HL-60 (cell line): ENCODE results near the gene NFU1.

Experiments
- CTCF ChIP-seq: IDR thresholded peaks from one replicate; pipeline ENCODE4 v1.5.1; 2011; ENCODE audit warnings: low read length, control low read depth, inconsistent platforms; ENCODE audit not compliant: insufficient read depth
- GABPA ChIP-seq: IDR thresholded peaks from 2 replicates; pipeline ENCODE4 v1.6.1; 2012; ENCODE audit warnings: low read depth
- POLR2AphosphoS5 ChIP-seq: IDR thresholded peaks from 2 replicates; pipeline ENCODE4 v1.6.1; 2012; ENCODE audit warnings: low read depth
- REST ChIP-seq: IDR thresholded peaks from 2 replicates; pipeline ENCODE4 v1.6.1; 2012; ENCODE audit warnings: low read depth; ENCODE audit not compliant: insufficient replicate concordance
- SPI1 ChIP-seq: IDR thresholded peaks from 2 replicates; pipeline ENCODE4 v1.6.1; 2012; ENCODE audit warnings: low read depth, mild to moderate bottlenecking, borderline replicate concordance

GRCh38 chr2:69382547-69382946 lies 54.7 kb downstream of the NFU1 start:
- TF ChIP-seq CTCF, result no peak
- no peak for TF ChIP-seq REST
- no peak for TF ChIP-seq POLR2AphosphoS5
- TF ChIP-seq GABPA, result no peak
- no peak for TF ChIP-seq SPI1
